ENCODE results near the gene ABR. TPM values are rescaled to one million over a fixed set of nuclear protein-coding genes. Genes with fewer than 3 reads are reported as not detected.

The ABR gene
- total RNA-seq, 4 donors from 2014 or later: 286 to 1,099 (median 522) TPM

DNA sequence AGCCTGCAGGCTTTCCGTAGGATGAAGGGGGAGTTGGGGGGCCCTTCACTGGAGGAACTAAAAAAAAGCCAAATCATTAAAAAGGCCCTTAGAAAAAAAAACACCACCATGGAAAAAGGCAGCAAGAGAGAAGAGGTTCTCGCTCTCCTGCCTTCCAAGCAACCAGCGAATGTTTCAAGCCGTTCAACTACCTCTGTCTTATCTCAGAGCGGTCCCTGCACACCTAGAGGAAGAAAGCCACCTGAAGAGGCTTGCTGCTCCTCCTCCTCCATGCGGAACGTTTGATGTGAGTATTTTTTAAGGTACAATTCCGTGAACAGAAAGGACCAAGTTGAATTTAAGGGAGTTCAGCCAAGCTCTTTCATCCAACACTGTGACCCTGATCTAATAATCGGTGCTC is 209.4 kb downstream of the ABR start:
- peaks cover 24% of the 10 kb centered on the region for H3K27me3 ChIP-seq
- in situ Hi-C loops (cut with MboI; ENCODE audit: low pct_ligation_motif_present in 1 of 4, low pct_unique_long_range_greater_than_20kb in 1 of 4, low sequenced_read_pairs in 3 of 4): no loop called here
- no peak for DNase-seq
- 40 to 64% methylated on average over 1 to 9 of the region's 9 CpGs for WGBS, 2 donors (ENCODE audit: low coverage in 1 of 2)
- H3K27ac ChIP-seq: peak overlapping the region; percentile 67 to 82 (median 75)
- H3K4me3 ChIP-seq: peak overlapping the region in 1 of 4 donors; percentile 3
- H3K9me3 ChIP-seq: no peaks in the 10 kb centered on the region
- H3K36me3 ChIP-seq: no peaks in the 10 kb centered on the region
- intact Hi-C loops (cut with DNase I; ENCODE audit: low total_unique reads): loop anchor here (10.0 kb wide), 2 partner anchors 56 to 86 kb away; no protein-coding TSS in a partner anchor
- H3K4me1 ChIP-seq: peaks cover 0 to 20% (median under 1%) of the 10 kb centered on the region in 4 donors
- TF ChIP-seq POLR2A (IDR thresholded peaks at IDR 0.05): no peak
- no peak for TF ChIP-seq EP300 (IDR thresholded peaks at IDR 0.05; ENCODE audit: low read depth)
- TF ChIP-seq CTCF (IDR thresholded peaks at IDR 0.05): no peak
- no peak for TF ChIP-seq POLR2AphosphoS5 (IDR thresholded peaks at IDR 0.05)

GRCh38 chr17:969811-970355 is 209.9 kb downstream of the ABR start:
- TF ChIP-seq POLR2A (IDR thresholded peaks at IDR 0.05): no peak
- peak in 2 of 3 donors; percentile 20 to 35 for TF ChIP-seq POLR2AphosphoS5 (IDR thresholded peaks at IDR 0.05)
- peak; percentile 24 for TF ChIP-seq EP300 (IDR thresholded peaks at IDR 0.05; ENCODE audit: low read depth)
- Histone ChIP-seq H3K27me3 (peaks cover 24% of the 10 kb centered on the region), H3K9me3 (no peaks in the 10 kb centered on the region), H3K36me3 (no peaks in the 10 kb centered on the region), H3K27ac (peak overlapping the region; percentile 67 to 82 (median 75)), H3K4me3 (peak overlapping the region in 2 of 4 donors; percentile 3), H3K4me1 (peaks cover 0 to 16% (median 0%) of the 10 kb centered on the region in 4 donors)
- WGBS, 2 donors (ENCODE audit: low coverage in 1 of 2): 27 to 32% methylated on average over 5 to 18 of the region's 18 CpGs
- no peak for DNase-seq
- intact Hi-C loops (cut with DNase I; ENCODE audit: low total_unique reads): loop anchor here (10.0 kb wide), 2 partner anchors 55 to 85 kb away; no protein-coding TSS in a partner anchor
- in situ Hi-C loops (cut with MboI; ENCODE audit: low pct_ligation_motif_present in 1 of 4, low pct_unique_long_range_greater_than_20kb in 1 of 4, low sequenced_read_pairs in 3 of 4): no loop called here

DNA sequence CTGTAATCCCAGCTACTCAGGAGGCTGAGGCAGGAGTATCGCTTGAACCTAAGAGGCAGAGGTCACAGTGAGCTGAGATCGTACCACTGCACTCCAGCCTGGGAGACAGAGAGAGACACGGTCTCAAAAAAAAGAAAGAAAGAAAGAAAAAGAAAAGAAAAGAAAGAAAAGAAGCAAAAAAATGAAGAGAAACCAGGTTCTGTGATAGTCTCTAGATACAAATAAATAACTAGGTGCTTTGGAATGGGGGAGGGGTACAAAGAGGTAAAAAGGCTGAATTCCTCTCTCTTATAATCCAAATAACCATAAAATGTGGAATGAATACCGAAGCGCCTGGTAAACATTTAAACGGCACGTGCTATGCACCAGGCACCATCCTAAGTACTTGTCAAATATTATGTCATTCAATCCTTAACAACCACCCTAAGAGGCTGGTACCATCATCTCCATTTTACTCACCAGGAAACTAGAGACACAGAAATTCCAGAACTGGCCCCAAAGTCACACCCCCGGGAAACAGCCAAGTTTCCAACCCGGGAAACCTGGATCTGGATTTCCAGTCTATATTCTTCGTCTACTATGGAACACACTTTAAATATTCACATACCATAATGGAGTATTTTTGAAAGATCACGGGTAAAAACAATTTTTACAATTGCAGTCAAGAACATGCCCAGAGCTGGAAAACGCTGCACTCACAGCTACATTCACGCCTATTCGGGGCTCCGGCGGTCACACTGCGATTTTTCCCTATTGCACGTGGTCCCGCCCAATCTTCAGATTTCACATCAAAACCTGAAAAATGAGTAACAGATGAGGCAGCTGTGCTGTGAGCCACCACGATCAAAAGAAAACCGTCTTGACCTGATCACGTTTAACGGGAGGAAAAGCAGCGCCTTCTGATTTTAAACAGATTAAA is 210.7 kb downstream of the ABR start:
- intact Hi-C loops (cut with DNase I; ENCODE audit: low total_unique reads) (no loop called here), in situ Hi-C loops (cut with MboI; ENCODE audit: low pct_ligation_motif_present in 1 of 4, low pct_unique_long_range_greater_than_20kb in 1 of 4, low sequenced_read_pairs in 3 of 4) (no loop called here)
- TF ChIP-seq EP300 (IDR thresholded peaks at IDR 0.05; ENCODE audit: low read depth) (no peak), CTCF (IDR thresholded peaks at IDR 0.05) (no peak), POLR2A (IDR thresholded peaks at IDR 0.05) (no peak), POLR2AphosphoS5 (IDR thresholded peaks at IDR 0.05) (no peak)
- WGBS, 2 donors (ENCODE audit: low coverage in 1 of 2): 46 to 51% methylated on average over 4 to 24 of the region's 24 CpGs
- no peak for DNase-seq
- Histone ChIP-seq H3K27me3 (peaks cover 27% of the 10 kb centered on the region), H3K27ac (peak overlapping the region; percentile 67 to 82 (median 75)), H3K4me1 (peaks cover 0 to 20% (median under 1%) of the 10 kb centered on the region in 4 donors), H3K36me3 (no peaks in the 10 kb centered on the region), H3K4me3 (peak overlapping the region in 1 of 4 donors; percentile 3), H3K9me3 (no peaks in the 10 kb centered on the region)

DNA sequence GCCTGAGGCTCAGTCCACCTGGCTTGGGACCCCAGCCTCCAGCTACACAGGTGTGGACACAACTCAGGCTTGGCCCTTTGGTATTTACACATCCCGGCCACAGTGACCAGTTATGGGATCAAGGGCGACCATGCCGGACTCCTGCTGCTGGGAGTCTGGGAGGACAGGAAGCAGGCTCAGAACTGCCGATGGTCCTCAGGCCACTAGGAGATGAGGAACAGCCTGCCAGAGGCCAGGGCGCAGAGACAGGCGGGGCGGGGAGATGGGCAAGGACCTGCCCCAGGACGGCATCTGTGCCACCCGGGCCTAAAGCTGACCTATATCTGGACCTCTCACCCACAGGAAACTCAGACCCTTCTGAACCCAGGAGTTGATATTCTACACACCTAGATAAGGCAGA is 212.7 kb downstream of the ABR start:
- intact Hi-C loops (cut with DNase I; ENCODE audit: low total_unique reads): no loop called here
- Histone ChIP-seq H3K9me3 (no peaks in the 10 kb centered on the region), H3K27me3 (peaks cover 27% of the 10 kb centered on the region), H3K36me3 (no peaks in the 10 kb centered on the region), H3K27ac (peak overlapping the region; percentile 2 to 82 (median 44)), H3K4me3 (no peak overlapping the region), H3K4me1 (peaks cover 0 to 20% (median 2%) of the 10 kb centered on the region in 4 donors)
- TF ChIP-seq POLR2AphosphoS5 (IDR thresholded peaks at IDR 0.05) (no peak), POLR2A (IDR thresholded peaks at IDR 0.05) (no peak), EP300 (IDR thresholded peaks at IDR 0.05; ENCODE audit: low read depth) (no peak), CTCF (IDR thresholded peaks at IDR 0.05) (no peak)
- WGBS, 2 donors (ENCODE audit: low coverage in 1 of 2): 86% methylated on average over 9 of the region's 9 CpGs; no CpG with 5 or more reads in 1 of the 2 donors
- no peak for DNase-seq
- in situ Hi-C loops (cut with MboI; ENCODE audit: low pct_ligation_motif_present in 1 of 4, low pct_unique_long_range_greater_than_20kb in 1 of 4, low sequenced_read_pairs in 3 of 4): no loop called here

Measured in transverse colon (tissue), 4 donors.